Measurements from ENCODE around the gene ZDHHC22. TPM values are rescaled to one million over a fixed set of nuclear protein-coding genes. Genes with fewer than 3 reads are reported as not detected.

The ZDHHC22 gene
- total and polyA plus RNA-seq, 2 experiments from 2014 or later: 17.6 to 32.1 TPM

GRCh38 chr14:77105145-77105939, 36.2 kb downstream of the ZDHHC22 start (continued):
- TF ChIP-seq, protein P1, sequence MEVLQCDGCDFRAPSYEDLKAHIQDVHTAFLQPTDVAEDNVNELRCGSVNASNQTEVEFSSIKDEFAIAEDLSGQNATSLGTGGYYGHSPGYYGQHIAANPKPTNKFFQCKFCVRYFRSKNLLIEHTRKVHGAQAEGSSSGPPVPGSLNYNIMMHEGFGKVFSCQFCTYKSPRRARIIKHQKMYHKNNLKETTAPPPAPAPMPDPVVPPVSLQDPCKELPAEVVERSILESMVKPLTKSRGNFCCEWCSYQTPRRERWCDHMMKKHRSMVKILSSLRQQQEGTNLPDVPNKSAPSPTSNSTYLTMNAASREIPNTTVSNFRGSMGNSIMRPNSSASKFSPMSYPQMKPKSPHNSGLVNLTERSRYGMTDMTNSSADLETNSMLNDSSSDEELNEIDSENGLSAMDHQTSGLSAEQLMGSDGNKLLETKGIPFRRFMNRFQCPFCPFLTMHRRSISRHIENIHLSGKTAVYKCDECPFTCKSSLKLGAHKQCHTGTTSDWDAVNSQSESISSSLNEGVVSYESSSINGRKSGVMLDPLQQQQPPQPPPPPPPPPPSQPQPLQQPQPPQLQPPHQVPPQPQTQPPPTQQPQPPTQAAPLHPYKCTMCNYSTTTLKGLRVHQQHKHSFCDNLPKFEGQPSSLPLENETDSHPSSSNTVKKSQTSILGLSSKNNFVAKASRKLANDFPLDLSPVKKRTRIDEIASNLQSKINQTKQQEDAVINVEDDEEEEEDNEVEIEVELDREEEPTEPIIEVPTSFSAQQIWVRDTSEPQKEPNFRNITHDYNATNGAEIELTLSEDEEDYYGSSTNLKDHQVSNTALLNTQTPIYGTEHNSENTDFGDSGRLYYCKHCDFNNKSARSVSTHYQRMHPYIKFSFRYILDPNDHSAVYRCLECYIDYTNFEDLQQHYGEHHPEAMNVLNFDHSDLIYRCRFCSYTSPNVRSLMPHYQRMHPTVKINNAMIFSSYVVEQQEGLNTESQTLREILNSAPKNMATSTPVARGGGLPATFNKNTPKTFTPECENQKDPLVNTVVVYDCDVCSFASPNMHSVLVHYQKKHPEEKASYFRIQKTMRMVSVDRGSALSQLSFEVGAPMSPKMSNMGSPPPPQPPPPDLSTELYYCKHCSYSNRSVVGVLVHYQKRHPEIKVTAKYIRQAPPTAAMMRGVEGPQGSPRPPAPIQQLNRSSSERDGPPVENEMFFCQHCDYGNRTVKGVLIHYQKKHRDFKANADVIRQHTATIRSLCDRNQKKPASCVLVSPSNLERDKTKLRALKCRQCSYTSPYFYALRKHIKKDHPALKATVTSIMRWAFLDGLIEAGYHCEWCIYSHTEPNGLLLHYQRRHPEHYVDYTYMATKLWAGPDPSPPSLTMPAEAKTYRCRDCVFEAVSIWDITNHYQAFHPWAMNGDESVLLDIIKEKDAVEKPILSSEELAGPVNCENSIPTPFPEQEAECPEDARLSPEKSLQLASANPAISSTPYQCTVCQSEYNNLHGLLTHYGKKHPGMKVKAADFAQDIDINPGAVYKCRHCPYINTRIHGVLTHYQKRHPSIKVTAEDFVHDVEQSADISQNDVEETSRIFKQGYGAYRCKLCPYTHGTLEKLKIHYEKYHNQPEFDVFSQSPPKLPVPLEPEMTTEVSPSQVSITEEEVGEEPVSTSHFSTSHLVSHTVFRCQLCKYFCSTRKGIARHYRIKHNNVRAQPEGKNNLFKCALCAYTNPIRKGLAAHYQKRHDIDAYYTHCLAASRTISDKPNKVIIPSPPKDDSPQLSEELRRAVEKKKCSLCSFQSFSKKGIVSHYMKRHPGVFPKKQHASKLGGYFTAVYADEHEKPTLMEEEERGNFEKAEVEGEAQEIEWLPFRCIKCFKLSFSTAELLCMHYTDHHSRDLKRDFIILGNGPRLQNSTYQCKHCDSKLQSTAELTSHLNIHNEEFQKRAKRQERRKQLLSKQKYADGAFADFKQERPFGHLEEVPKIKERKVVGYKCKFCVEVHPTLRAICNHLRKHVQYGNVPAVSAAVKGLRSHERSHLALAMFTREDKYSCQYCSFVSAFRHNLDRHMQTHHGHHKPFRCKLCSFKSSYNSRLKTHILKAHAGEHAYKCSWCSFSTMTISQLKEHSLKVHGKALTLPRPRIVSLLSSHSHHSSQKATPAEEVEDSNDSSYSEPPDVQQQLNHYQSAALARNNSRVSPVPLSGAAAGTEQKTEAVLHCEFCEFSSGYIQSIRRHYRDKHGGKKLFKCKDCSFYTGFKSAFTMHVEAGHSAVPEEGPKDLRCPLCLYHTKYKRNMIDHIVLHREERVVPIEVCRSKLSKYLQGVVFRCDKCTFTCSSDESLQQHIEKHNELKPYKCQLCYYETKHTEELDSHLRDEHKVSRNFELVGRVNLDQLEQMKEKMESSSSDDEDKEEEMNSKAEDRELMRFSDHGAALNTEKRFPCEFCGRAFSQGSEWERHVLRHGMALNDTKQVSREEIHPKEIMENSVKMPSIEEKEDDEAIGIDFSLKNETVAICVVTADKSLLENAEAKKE (CRISPR knock-in tag; IDR thresholded peaks at IDR 0.05): no peak
- TF ChIP-seq, protein P2, sequence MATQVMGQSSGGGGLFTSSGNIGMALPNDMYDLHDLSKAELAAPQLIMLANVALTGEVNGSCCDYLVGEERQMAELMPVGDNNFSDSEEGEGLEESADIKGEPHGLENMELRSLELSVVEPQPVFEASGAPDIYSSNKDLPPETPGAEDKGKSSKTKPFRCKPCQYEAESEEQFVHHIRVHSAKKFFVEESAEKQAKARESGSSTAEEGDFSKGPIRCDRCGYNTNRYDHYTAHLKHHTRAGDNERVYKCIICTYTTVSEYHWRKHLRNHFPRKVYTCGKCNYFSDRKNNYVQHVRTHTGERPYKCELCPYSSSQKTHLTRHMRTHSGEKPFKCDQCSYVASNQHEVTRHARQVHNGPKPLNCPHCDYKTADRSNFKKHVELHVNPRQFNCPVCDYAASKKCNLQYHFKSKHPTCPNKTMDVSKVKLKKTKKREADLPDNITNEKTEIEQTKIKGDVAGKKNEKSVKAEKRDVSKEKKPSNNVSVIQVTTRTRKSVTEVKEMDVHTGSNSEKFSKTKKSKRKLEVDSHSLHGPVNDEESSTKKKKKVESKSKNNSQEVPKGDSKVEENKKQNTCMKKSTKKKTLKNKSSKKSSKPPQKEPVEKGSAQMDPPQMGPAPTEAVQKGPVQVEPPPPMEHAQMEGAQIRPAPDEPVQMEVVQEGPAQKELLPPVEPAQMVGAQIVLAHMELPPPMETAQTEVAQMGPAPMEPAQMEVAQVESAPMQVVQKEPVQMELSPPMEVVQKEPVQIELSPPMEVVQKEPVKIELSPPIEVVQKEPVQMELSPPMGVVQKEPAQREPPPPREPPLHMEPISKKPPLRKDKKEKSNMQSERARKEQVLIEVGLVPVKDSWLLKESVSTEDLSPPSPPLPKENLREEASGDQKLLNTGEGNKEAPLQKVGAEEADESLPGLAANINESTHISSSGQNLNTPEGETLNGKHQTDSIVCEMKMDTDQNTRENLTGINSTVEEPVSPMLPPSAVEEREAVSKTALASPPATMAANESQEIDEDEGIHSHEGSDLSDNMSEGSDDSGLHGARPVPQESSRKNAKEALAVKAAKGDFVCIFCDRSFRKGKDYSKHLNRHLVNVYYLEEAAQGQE (IDR thresholded peaks at IDR 0.05; ENCODE audit: unreplicated experiment): no peak

GRCh38 chr14:77104393-77104792, 37.2 kb downstream of the ZDHHC22 start:
- ATAC-seq (peak; percentile 35; the same call in 1 of the 3 replicates), DNase-seq (ENCODE audit: low spot score) (no peak)
- Mint-ChIP-seq H3K36me3 (ENCODE audit: low read depth) (peaks cover 27% of the 10 kb centered on the region), H3K9me3 (no peaks in the 10 kb centered on the region), H3K4me1 (peaks cover 58% of the 10 kb centered on the region), H3K4me3 (no peak overlapping the region; the same call in 2 of the 3 replicates), H3K27me3 (ENCODE audit: insufficient read depth, low read depth, poor library complexity) (no peaks in the 10 kb centered on the region), H3K27ac (peak overlapping the region; percentile 8; the same call in 1 of the 2 replicates)
- Histone ChIP-seq H3K4me3 (no peak overlapping the region), H3K79me2 (replicated peaks; ENCODE audit: insufficient read depth) (peaks cover 67% of the 10 kb centered on the region), H3K4me1 (ENCODE audit: insufficient read depth) (peaks cover 37% of the 10 kb centered on the region), H3K27ac (ENCODE audit: low read depth) (peak overlapping the region; percentile 40; the same call in 1 of the 2 replicates), H2AFZ (no peak overlapping the region), H3K36me3 (ENCODE audit: insufficient read depth) (no peaks in the 10 kb centered on the region), H3K27me3 (ENCODE audit: insufficient read depth) (no peaks in the 10 kb centered on the region), H3K4me2 (peak overlapping the region; percentile 25), H3F3A (replicated peaks; ENCODE audit: low read depth) (no peaks in the 10 kb centered on the region; the same call in 1 of the 2 replicates), H4K20me1 (replicated peaks; ENCODE audit: insufficient read depth) (peaks cover 3% of the 10 kb centered on the region; the same call in 1 of the 2 replicates), H3K9me2 (ENCODE audit: insufficient read depth) (no peaks in the 10 kb centered on the region)
- TF ChIP-seq EZH2 (IDR thresholded peaks at IDR 0.05; ENCODE audit: low read depth, unreplicated experiment): no peak
- TF ChIP-seq CREB1 (CRISPR knock-in tag; IDR thresholded peaks at IDR 0.05; ENCODE audit: low read depth): no peak
- TF ChIP-seq, protein P3, sequence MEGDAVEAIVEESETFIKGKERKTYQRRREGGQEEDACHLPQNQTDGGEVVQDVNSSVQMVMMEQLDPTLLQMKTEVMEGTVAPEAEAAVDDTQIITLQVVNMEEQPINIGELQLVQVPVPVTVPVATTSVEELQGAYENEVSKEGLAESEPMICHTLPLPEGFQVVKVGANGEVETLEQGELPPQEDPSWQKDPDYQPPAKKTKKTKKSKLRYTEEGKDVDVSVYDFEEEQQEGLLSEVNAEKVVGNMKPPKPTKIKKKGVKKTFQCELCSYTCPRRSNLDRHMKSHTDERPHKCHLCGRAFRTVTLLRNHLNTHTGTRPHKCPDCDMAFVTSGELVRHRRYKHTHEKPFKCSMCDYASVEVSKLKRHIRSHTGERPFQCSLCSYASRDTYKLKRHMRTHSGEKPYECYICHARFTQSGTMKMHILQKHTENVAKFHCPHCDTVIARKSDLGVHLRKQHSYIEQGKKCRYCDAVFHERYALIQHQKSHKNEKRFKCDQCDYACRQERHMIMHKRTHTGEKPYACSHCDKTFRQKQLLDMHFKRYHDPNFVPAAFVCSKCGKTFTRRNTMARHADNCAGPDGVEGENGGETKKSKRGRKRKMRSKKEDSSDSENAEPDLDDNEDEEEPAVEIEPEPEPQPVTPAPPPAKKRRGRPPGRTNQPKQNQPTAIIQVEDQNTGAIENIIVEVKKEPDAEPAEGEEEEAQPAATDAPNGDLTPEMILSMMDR (conservative IDR thresholded peaks at IDR 0.05; ENCODE audit: low read depth in 2 of 2): no peak
- TF ChIP-seq, protein P2 (IDR thresholded peaks at IDR 0.05; ENCODE audit: unreplicated experiment): no peak
- no peak for TF ChIP-seq ZNF114 (CRISPR knock-in tag; IDR thresholded peaks at IDR 0.05)
